Measurements from ENCODE around the gene DPP4.
A peak's percentile ranks its signal among the peaks of the same experiment; 100 is the strongest.
"Not testable (repeated sequence)": the region's sequence is repeated elsewhere in the genome, so short reads cannot be mapped to it uniquely, and the experiment has no call there.

Gene DPP4

DNA sequence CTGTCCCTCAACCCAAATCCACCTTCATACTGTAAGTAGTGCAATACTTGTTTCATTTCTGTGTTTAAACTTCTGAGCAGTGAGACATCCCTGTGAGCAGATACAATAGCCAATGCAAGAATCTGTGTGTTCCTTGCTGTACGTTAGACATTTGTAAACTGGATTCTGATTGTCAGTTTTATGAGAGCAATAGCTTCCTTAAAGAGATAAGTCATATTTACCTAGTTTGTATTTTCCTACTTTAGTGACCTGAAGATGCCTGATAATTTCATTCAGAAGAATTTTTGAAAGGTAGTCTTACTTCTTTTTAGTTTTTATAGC is 90.7 kb downstream of the DPP4 start:
- no peak for DNase-seq

DNA sequence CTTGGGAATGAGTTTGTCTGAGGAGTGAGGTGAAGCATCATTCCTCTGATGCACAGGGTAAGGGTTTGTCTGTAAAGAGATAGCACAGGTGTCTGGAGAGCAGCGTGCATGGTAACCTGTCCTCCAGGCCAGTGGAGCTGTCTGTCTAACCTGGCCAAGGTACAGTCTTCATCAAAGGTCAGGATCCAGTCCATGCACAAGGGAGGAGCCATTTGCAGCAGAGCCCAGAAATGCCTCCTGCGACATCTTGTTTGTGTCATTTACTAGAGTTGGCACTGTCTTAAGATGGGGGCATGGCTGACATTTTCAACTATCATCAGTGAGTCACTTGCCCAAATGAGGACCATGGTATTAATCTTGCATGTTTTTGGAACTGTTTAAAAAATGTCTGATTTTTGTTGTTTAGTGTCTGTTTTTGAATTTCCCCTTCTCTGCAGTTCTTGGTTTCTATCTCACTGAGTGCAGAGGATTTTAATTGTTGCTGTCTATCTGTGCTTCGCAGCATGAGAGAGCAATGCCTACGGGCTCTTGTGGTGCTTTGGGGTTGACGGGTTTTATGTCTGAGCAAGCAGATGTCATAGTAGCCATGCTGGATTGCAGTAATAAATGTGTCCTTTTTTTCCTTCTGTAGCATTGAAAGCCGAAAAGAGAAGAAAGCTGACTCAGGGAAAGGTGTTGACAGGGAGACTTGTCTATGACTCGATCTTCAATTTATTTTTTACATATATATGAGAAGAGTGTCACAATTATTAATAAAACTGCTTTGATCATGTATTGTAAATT is 91.3 kb downstream of the DPP4 start:
- DNase-seq = no peak

DNA sequence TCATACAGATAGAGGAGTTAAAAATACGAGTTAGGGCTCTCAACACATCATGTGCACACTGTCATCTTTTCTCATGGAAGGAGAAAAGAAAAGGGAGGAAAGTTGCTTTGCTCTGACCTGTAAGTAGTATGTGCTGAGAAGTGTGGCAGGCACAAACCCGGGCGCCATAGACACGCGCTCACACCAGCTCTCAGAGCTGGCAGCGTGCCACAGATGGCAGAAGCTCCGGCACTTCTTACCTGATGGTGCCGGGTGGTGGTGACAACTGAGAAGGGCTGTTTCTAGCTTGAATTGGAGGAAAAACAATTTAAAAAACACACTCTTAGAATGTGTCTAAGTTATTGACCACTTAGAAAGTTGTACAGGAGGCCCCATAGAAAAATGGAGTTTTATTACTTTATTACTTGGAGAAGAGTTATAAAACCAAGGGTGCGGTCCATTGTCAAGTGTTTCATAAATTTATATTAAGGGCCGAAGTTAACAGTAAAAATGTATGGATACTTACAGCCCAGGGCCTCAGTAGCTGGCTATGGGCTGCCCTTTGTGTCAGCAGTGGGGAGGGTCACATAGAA is 92.2 kb downstream of the DPP4 start:
- DNase-seq = no peak

DNA sequence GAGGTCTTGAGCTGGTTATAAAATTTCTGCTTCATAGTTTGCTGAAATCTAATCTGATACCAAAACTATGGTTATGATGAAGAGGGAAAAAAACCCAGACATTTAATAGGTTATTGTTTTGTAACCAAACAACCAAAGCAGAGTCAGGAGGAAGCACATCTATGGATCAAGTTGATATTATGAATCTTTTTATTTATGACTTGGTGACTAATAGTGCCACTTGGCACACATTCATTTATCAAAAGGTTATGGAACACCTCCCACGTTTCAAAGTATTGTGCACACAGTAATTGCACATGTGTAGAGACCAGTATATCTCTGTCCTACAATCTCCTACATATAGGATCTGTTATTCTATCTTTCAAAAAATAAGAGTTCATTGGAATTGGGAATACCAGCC is 93.0 kb downstream of the DPP4 start:
- DNase-seq = no peak

DNA sequence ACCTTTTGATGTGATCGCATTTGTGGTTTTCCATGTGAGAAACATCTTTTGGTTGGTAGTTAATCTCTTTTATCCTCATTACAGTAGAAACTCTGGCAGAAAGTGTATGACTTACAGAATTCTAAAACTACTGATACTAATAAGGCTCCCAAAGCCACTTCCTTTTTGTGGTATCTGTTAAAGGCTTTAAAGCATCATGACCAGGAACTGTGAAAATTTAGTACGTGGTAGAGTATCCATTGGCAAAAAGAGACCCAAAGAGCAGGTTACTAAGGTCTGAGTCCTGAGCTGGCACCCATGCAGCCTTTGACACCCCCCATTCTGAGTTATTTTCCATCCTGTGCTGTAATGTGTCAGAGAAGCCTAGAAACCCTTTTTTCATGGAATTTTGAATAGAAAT is 94.5 kb downstream of the DPP4 start:
- DNase-seq = peak; percentile 52

DNA sequence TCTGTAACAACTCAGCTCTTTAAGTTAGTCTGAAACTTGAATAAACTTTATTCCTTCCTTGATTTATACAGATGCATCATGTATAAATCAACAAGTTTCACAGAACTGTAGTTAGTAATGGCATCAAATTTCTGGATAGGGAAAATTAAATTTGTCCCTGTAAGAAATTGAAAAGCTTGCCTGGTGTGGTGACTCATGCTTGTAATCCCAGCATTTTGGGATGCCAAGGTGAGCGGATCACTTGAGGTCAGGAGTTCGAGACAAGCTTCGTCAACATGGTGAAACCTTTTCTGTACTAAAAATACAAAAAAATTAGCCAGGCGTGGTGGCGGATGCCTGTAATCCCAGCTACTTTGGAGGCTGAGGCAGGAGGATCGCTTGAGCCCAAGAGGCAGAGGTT is 96.1 kb downstream of the DPP4 start:
- not testable (repeated sequence) for DNase-seq

DNA sequence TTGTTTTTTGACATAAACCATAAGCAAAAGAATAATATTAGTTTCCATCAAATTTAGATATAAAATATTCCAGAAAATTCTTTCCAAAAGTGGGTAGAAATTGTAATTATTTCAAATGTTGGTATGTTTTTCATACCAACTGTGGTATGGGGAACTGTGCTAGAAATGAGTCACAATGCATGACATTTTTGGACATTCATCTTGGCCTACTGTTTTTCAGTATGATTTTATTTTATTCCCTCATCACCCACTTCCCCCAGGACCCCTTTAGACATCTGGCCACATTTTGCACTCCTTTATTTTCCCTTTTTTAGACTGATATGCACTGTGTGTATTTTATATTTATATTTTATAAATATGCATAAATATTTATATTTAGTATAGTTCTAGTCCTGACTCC is 97.1 kb downstream of the DPP4 start:
- no peak for DNase-seq

DNA sequence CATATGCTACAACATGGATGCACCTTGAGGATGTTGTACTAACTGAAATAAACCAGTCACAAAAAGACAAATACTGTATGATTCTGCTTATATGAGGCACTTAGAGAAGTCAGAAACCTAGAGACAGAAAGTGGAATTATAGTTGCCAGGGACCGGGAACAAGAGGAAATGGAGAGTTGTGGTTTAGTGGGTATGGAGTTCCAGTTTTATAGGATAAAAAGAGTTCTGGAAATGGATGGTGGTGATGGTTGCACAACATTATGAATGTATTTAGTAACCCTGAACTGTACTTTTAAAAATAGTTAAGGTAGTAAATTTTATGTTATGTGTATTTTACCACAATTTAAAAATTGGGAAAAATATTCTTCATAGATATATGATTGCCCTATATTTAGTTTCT is 97.7 kb downstream of the DPP4 start:
- DNase-seq = no peak

DNA sequence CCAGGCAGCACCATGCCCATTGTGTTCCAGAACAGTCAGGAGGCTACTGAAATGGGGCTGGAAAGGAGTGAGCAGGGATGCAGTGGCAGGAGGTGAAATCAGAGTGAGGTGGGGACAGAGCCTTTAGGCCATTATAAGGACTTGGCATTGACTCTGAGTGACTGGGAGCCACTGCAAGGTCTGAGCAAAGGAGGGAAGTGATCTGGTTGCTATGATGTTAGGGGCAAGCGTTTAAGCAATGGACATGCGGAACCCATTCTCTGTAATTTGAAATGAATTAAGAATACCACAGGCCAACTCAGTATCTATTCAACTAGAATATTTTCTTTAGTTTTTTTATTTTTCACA is 98.2 kb downstream of the DPP4 start:
- no peak for DNase-seq

DNA sequence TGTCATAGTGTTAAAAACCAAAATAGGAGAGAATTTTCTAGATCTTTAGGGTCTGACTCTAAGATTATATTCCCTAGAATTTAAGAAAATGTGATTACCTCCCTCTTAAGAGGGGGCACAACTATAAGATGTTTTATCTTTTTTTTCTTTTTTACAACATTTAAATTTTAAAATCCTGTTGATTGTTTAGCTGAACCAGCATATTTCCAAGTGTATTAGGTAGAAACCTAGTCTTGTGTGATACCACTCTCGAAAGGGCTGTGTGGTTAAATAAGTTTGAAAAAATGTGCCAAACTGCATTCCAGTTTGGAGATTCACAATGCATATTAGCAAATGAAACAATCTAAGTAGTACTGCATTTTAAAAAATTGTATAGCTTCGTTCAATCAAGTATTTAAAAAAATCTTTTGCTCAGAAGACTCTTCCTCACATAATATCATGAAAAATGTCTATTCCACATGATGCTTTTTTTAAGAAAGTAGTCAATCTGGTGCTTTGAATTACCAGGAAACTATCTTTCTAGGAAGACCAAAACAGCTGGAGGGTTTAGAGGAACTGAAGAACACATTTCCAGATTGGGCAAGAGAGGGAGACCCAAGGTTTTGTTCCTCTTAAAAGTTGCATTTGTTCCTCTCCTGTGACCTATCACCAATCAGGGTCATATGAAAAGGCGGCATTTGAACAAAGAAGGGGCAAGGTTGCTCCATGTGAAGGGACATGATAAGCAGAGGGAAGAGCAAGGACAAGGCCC is 98.8 kb downstream of the DPP4 start:
- DNase-seq = no peak

DNA sequence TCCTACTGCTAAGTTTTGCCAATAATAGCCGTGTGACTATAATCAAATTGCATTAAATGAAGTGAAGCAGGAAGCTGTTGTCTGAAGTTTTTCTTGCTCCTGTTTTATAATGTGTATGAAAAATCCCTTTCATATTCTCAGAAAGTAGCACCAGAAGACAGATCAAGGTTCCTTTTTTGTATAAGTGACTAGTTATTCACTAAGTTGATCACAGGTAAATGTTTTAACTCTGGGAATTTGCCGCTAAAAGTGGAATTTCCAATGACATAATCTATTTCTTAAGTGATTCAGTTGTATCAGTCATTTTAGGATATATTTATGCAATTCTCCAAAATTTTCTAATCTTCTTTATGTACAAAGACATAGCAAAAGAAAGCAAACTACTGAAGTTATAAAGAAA is 99.6 kb downstream of the DPP4 start:
- DNase-seq = no peak

DNA sequence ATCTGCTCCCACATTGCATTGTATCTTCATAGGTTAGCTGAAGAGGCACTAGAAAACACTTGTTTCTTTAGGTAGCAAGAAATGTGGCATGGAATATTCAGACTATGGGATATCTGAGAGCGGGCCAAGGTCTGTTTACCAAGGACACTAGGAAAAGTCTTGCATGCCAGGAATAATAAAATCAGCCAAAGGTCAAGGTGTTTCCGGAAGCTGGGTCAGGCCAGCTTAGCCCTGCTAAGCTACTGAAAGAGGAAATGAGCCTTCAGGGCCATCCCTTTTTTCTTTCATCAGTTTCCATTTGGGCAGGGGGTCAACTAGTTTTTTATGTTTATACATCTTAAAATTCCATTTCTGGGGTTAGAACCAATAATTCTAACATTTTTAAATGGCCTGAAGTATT is 101.1 kb downstream of the DPP4 start:
- DNase-seq = no peak

DNA sequence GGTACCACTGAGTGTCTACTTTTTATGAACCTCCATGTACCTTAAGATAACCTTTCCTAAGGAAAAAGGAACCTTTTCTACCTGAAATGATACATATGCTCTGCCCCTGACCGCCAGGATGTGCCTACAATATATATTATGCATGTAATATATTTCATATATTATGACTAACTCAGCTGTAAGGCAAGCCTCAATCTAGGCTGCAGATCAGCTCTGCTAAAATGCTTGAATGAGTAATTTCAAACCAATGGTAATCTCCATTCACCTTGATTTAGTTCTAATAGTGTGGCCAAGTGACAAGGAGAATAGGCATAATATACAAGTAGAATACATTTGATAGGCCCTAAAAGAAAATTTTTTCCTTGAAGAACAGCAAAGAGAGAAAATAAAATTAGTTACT is 101.8 kb downstream of the DPP4 start:
- DNase-seq = no peak

DNA sequence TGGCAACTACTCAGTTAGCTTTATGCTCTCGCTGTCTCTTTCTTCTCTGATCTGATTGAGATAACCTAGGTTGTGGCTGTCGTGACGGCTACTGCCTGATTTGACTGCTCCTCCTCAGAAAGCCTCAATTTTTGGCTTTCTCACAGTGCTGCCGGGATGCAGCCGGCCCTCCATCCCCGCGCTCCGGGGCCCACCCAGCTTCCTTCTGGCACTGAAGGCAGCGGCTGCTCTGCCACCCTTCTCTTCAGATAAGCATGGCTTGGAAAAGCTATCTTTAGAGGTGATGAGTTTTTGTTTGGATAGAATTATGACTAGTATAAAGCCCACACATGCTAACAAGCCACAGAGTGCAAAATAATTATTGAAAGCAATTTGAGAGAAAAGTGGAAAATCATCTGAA is 102.5 kb downstream of the DPP4 start:
- no peak for DNase-seq

DNA sequence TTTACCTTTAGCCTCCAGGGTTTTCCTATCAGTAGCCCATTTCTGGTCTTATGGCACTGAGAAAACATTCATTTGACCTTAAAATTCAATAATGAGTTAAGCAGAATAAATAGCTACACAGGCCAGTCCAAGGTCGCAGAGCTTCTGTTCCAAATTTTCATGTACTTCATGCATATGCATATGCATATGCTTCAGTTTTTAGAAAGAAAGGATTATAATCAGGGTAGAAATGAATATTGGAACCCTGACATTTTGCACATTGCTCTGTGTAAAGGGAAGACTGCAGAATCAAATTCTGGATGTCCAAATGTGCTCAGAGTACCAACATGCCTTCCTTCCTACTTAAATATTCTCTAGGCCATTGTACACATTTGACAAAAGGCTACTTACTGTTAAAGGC is 104.9 kb downstream of the DPP4 start:
- DNase-seq = no peak

DNA sequence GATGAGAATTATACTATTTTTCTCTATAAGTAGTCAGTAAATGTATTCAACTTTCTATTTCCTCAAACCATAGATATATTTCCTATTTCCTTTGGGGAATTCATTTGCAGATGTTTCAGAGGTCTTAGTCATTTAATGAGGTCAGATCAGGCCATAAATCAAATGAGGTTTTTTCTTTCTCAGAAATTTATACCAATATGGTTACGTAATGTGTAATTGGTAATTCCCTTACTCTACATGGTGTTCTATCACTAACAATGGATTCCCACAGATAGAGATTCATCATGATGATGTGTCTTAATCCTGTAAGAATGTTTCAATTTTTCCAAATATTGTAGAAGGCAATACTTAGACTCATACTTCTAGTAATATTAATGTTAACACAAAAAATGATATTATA is 108.0 kb downstream of the DPP4 start:
- peak; percentile 61 for DNase-seq

DNA sequence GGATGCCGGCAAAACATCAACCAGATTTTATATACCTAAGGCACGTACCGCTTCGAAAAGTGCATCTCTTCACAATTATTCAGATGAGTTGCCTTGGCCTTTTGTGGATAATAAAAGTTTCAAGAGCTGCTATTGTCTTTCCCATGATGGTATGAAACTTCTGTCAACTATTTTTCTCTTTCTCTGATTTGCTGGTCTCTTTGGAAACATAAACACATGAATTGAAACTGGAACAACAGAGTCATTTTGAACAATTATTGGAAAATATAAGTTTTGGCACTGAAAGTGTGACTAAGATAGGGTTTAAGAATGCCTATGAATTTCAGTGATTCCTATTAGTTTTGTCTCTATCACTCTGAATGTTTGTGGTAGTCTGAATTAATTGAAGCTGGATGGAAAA is 109.9 kb downstream of the DPP4 start:
- DNase-seq = peak; percentile 52

DNA sequence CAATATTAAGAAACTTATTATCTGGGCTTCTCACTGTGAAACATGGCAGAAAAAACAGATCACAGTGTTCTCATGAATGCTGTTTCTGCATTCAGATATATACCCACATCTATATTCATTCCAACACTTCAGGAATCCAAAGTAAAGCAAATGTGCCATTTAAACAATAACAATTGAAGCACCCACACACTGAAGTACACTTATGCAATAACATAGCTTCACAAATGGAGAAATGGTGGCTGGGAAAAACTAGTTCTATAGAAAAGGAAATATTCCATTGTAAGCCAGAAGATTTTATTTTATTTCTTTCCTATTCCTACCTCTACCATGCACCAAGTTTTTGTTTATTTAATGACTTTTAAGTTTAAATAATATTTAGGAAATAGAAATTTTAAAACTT is 111.9 kb downstream of the DPP4 start:
- DNase-seq = no peak

DNA sequence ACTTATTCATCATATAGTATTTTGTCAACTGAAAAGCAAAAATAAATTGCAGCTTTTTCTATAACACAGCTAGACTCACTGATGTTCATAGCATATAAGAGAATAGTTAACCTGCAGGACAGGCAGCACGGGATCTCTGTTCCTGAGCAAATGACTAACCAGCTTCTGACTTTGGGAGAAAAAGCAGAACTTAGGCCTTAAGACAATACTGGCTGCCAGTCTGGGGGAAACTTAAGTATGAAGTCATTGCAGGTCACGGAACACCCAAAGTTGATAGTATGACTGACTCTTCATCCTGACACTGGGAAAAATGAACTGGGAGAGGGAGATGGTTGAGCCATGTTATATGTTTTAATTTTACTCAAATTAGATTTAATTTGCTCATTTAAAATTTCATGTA is 113.0 kb downstream of the DPP4 start:
- no peak for DNase-seq

DNA sequence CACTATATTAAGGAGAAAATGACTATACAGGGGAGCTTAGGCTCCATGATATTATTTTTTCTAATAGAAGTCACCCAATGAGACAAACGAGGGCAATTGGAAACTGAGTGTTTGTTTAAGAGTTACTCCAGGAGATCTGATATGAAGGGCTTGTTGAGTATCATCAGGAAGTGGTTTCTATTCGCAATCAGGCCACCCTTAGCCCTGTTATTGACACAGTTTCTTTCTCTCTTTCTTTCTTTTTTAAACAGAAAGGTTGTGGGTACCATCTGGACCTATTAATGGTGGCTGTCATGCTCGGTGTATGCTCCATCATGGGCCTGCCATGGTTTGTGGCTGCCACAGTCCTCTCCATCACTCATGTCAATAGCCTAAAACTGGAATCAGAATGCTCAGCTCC is 117.3 kb downstream of the DPP4 start:
- peak; percentile 57 for DNase-seq

DNA sequence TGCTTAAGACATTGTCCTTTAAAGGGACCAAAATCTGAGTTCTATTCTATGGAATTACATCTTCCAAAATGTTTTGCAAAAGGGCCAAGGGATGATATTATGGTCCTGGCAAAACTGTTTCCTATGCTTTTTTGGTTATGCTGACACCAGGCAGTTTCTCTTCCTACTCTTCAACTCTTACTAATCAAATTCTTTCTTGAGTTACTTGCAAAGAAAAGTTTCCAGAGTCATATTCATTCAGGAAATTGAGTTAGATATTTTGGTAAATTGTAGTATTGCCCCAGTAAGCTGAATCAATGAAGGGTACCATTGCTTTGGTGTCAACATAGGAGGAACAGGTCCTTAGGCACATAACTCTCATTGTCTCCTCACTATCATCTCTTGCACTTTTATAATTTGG is 118.8 kb downstream of the DPP4 start:
- DNase-seq = no peak

DNA sequence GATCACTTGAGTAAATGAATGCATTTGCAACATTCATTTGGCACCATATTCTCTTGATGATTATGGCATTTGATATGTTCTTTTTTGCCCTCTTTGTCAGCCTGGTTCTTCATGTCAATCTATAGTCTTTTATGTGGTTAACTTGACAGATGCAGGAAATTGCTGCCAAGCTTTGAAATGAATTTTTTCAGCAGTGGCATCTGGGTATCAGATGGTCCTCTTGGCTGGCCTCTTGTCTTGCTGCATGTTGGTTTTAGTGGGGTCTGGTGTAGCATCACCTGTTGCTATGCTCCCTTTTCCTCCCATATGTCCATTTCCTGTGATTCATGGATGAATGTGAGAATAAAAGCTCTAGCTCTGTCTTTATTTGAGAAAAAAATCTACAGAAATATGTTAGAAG is 119.9 kb downstream of the DPP4 start:
- peak; percentile 73 for DNase-seq

DNA sequence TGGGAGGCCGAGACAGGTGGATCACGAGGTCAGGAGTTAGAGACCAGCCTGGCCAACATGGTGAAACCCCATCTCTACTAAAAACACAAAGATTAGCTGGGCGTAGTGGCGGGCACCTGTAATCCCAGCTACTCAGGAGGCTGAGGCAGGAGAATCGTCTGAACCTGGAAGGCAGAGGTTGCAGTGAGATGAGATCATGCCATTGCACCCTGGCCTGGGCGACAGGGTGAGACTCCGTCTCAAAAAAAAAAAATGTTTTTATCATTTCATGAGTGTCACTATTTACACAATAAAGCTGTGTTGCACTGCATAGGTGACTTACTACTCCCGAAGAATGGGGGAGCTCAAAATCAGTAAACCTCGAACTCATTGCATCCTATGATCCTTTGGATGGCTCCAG is 120.6 kb downstream of the DPP4 start:
- peak; percentile 36 for DNase-seq

DNA sequence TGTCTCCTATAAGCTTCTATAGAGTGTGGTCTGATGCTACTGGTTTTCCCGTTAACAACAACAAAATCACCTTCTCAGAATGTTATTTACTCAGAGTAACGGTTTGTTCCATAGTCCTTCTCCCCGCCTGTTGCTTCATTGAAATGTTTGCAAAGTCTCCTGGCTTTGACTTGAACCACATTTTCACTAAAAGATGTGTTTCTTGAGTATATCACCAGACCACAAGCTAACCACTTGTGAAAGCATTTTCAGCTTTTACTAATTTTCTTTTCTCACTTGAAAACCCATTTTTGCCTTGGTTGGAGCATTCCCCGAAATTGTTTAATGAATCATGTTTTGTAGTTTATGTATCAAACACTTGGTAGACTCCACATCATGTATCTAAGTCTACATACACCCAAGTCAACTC is 121.2 kb downstream of the DPP4 start:
- peak; percentile 92 for DNase-seq

DNA sequence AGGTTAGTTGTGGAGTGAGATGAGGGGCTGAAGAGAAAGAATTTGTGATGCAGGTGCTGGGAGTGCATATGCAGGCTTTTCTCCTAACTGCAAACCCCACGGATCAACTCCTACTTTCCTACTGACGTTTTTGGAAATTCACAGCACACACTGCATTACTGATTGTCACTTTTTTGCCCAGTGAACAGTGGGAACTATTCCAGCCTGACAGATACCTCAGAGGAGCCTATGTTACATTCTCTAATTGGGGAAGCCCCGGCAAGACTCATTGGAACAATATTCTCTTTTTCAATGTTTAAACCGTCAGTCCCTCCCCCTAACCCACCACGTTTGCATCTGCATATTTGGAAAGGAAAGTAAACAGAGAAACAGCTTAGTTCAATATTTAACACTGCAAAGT is 126.2 kb downstream of the DPP4 start:
- no peak for DNase-seq

Measured in activated CD4-positive, alpha-beta T cell treated with anti-CD3 and anti-CD28 coated beads, Interleukin-2, Interleukin-6, amounts not matched to agents 100 ng/mL and 50 ng/mL, durations not matched to agents 16 hours and 8 hours (primary cell).